ENCODE results near the gene WDR72. TPM values are rescaled to one million over a fixed set of nuclear protein-coding genes. Genes with fewer than 3 reads are reported as not detected.

The WDR72 gene
- total and polyA plus RNA-seq, 2 of the 4 experiments (the other 2 are of a cell fraction), result not detected

- peaks cover 7% of the 10 kb centered on the region for H3K9me3 ChIP-seq (ENCODE audit: control insufficient read depth, insufficient read depth, low read length)
- TF ChIP-seq RCOR1 (IDR thresholded peaks at IDR 0.05; ENCODE audit: insufficient replicate concordance, low read length) (no peak), CEBPB (IDR thresholded peaks at IDR 0.05; ENCODE audit: low read depth, low read length) (peak; percentile 56)
- H4K8ac ChIP-seq (ENCODE audit: low read depth in 2 of 2, low read length in 2 of 2), result no peak overlapping the region
- no peaks in the 10 kb centered on the region for H3K27me3 ChIP-seq (ENCODE audit: control insufficient read depth, insufficient read depth, low read length)
- H3K4me1 ChIP-seq (ENCODE audit: control insufficient read depth, insufficient read depth, low read length), result no peaks in the 10 kb centered on the region
- dilution Hi-C loops (cut with HindIII; ENCODE audit: low sequenced_read_pairs, unreplicated experiment), result no loop called here
- ChIA-PET CTCF (no interaction called here), POLR2A (ENCODE audit: unreplicated experiment) (no interaction called here)
- in situ Hi-C loops (cut with MboI; ENCODE audit: low sequenced_read_pairs), result no loop called here
- no peak overlapping the region for H3K56ac ChIP-seq (ENCODE audit: extremely low read depth, insufficient read depth, low read length)
- H3K27ac ChIP-seq (ENCODE audit: insufficient read depth, low read length), result no peak overlapping the region
- no peak overlapping the region for H2BK20ac ChIP-seq (ENCODE audit: low read depth, low read length)
- H4K5ac ChIP-seq (ENCODE audit: low read depth, low read length), result no peak overlapping the region
- H3K4me3 ChIP-seq (ENCODE audit: insufficient read depth, low read depth, low read length), result no peak overlapping the region
- H2AFZ ChIP-seq (replicated peaks; ENCODE audit: low read length, poor library complexity), result no peak overlapping the region
- H2BK120ac ChIP-seq (ENCODE audit: low read depth, low read length), result no peak overlapping the region
- no peaks in the 10 kb centered on the region for H3K79me1 ChIP-seq (ENCODE audit: low read depth in 1 of 2, low read length in 2 of 2)
- no peak overlapping the region for H2AK5ac ChIP-seq (ENCODE audit: low read depth, low read length)
- no peak overlapping the region for H3K23ac ChIP-seq (ENCODE audit: low read depth, low read length)
- H3K9ac ChIP-seq (ENCODE audit: low read depth, low read length), result no peak overlapping the region
- H3K9me1 ChIP-seq (ENCODE audit: insufficient read depth, low read length), result no peaks in the 10 kb centered on the region
- H3K4ac ChIP-seq (ENCODE audit: low read depth, low read length), result no peak overlapping the region
- no peak for ATAC-seq (ENCODE audit: low read depth)
- H2AK9ac ChIP-seq (replicated peaks; ENCODE audit: low read depth, low read length, poor library complexity), result no peak overlapping the region
- intact Hi-C loops (cut with micrococcal nuclease), result no loop called here
- H3K18ac ChIP-seq (ENCODE audit: low read depth, low read length), result no peak overlapping the region
- no peak overlapping the region for H3K4me2 ChIP-seq (ENCODE audit: low read depth, low read length)
- no peak overlapping the region for H4K91ac ChIP-seq (ENCODE audit: insufficient read depth, low read depth, low read length)
- H3K14ac ChIP-seq (replicated peaks; ENCODE audit: low read depth, low read length), result no peak overlapping the region
- H2BK5ac ChIP-seq (ENCODE audit: low read depth, low read length, poor library complexity, severe bottlenecking), result no peak overlapping the region
- BruUV-seq (replicated peaks), result no TSS peak
- no peaks in the 10 kb centered on the region for H3K36me3 ChIP-seq (ENCODE audit: control insufficient read depth, insufficient read depth, low read length)
- no peak overlapping the region for H2BK15ac ChIP-seq (ENCODE audit: low read depth, low read length)
- no peaks in the 10 kb centered on the region for H4K20me1 ChIP-seq (ENCODE audit: insufficient read depth, low read length)
- DNase-seq, result no peak
Measured at GRCh38 chr15:53625260-53625659, 134.2 kb downstream of the WDR72 start.

Measured in IMR-90 (cell line).